Peyer's patch (tissue), 4 donors: Measurements from ENCODE around the gene BTAF1.

ENCODE experiments used
- POLR2A ChIP-seq, 2 donors: fragments of 450-650 bp; IDR thresholded peaks; one replicate each; pipeline ENCODE4 v1.5.1; 2017; ENCODE audit warnings: antibody characterized with exemption in 2 of 2, mild to moderate bottlenecking in 2 of 2, moderate library complexity in 2 of 2
- TF ChIP-seq, protein P1 (sequence below), 6 experiments: fragments of 450-650 bp in 4 of 6; fragments of 200-600 bp in 2 of 6; sonication (generic) in 1 of 6; IDR thresholded peaks; one replicate each; pipeline ENCODE4 v1.5.1; 2017 to 2019; ENCODE audit warnings: antibody characterized with exemption in 6 of 6, mild to moderate bottlenecking in 3 of 6, moderate library complexity in 1 of 6

- TF ChIP-seq, protein P1, sequence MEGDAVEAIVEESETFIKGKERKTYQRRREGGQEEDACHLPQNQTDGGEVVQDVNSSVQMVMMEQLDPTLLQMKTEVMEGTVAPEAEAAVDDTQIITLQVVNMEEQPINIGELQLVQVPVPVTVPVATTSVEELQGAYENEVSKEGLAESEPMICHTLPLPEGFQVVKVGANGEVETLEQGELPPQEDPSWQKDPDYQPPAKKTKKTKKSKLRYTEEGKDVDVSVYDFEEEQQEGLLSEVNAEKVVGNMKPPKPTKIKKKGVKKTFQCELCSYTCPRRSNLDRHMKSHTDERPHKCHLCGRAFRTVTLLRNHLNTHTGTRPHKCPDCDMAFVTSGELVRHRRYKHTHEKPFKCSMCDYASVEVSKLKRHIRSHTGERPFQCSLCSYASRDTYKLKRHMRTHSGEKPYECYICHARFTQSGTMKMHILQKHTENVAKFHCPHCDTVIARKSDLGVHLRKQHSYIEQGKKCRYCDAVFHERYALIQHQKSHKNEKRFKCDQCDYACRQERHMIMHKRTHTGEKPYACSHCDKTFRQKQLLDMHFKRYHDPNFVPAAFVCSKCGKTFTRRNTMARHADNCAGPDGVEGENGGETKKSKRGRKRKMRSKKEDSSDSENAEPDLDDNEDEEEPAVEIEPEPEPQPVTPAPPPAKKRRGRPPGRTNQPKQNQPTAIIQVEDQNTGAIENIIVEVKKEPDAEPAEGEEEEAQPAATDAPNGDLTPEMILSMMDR (IDR thresholded peaks at IDR 0.05), result no peak
- no peak for TF ChIP-seq POLR2A (IDR thresholded peaks at IDR 0.05)
These were observed 43.3 kb upstream of the BTAF1 start for GRCh38 chr10:91880310-91880709.
